GM12878 (cell line): Measurements from ENCODE around the gene MOV10L1.

Experiments
- CEBPB ChIP-seq, 2 experiments: fragments of 150-350 bp in 1 of 2; IDR thresholded peaks; 2 replicates each; pipeline ENCODE4 v1.6.1; 2012 to 2014; ENCODE audit warnings: low read depth in 2 of 2, low read length in 2 of 2, borderline replicate concordance in 1 of 2, inconsistent platforms in 1 of 2
- POLR2AphosphoS5 ChIP-seq: IDR thresholded peaks from 2 replicates; pipeline ENCODE4 v1.6.1; 2011; ENCODE audit warnings: mild to moderate bottlenecking, low read length, inconsistent platforms
- ZNF274 ChIP-seq: IDR thresholded peaks from one replicate; pipeline ENCODE4 v1.8.0; 2011; ENCODE audit not compliant: insufficient read length, insufficient read depth
- TF ChIP-seq, protein P1 (sequence below): IDR thresholded peaks from 2 replicates; pipeline ENCODE4 v1.6.1; 2011; ENCODE audit warnings: mild to moderate bottlenecking, low read depth, low read length, moderate library complexity; ENCODE audit not compliant: insufficient replicate concordance

DNA sequence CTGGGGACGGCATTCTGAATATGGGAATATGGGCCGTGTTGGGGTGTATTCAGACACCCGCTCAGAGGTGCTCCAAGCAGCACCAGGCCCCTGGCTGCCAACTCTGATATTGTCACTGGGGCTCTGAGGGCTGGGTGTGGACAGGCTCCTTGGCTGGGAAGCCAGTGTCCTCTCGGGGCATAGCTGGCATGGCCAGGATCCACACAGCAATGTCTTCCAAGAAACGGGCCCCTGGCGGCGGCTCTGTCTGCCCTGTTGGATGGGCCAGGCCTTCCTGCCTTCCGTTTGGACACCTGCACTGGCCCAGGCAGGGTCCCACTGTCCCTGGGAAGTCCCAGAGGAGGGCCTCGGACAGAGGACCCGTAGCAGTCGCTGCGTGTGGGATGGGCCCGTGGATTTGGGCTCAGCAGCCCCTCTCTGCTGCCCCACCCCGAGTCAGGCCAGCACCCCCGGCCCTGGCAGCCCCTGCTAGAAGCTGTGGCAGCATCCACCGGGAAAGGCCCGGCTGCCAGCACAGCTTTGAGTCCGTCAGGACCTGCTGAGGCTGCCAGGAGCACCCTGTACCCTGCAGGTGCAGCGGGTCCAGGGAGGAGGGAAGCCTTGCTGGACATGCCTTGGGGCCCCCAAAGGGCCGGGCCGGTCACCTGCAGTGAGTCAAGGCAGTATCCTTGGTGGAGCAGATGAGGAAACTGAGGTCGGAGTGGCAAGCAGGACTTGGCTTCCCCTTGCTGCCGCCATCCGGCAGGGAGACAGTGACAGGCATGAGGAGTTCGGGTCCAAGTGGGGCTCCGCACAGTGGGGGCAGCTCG is 84.8 kb downstream of the MOV10L1 start:
- TF ChIP-seq POLR2AphosphoS5 (no peak), CEBPB (IDR thresholded peaks at IDR 0.05; ENCODE audit: borderline replicate concordance in 1 of 2, low read depth in 2 of 2, low read length in 2 of 2) (no peak), ZNF274 (no peak)
- TF ChIP-seq, protein P1, sequence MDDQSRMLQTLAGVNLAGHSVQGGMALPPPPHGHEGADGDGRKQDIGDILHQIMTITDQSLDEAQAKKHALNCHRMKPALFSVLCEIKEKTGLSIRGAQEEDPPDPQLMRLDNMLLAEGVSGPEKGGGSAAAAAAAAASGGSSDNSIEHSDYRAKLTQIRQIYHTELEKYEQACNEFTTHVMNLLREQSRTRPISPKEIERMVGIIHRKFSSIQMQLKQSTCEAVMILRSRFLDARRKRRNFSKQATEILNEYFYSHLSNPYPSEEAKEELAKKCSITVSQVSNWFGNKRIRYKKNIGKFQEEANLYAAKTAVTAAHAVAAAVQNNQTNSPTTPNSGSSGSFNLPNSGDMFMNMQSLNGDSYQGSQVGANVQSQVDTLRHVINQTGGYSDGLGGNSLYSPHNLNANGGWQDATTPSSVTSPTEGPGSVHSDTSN: no peak
